SU-DHL-6 (cell line): Measurements from ENCODE around the gene MRPL33.
"Not testable (repeated sequence)": the region's sequence is repeated elsewhere in the genome, so short reads cannot be mapped to it uniquely, and the experiment has no call there.

Experiments used
- EZH2phosphoT487 ChIP-seq: fragments of 200-600 bp; sonication (generic), shearing (Covaris generic); conservative IDR thresholded peaks from 2 replicates; pipeline ENCODE4 v1.6.1; 2018; ENCODE audit warnings: mild to moderate bottlenecking, antibody characterized with exemption, low read length, moderate library complexity, mixed read lengths
- TF ChIP-seq, protein P1 (sequence below): fragments of 200-600 bp; sonication (generic); IDR thresholded peaks from one replicate; pipeline ENCODE4 v1.5.1; 2017; ENCODE audit warnings: antibody characterized with exemption, mild to moderate bottlenecking, low read length, moderate library complexity; ENCODE audit not compliant: insufficient read depth, poor library complexity, severe bottlenecking

DNA sequence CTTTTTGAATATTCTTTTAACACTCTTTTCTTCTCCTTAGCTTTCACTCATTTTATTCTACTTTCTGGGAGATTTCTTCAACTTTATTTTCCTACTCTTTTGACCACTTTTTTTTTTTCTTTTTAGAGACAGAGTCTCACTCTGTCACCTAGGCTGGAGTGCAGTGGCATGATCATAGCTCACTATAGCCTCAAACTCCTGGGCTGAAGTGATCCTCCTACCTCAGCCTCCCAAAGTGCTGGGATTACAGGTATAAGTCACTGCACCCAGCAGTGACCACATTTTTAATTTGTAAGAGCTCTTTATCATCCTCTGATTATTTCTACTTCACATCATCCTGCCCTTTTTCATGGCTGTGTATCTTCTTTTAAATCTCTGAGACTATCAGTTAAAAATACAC, 26.0 kb upstream of the MRPL33 start:
- TF ChIP-seq, protein P1, sequence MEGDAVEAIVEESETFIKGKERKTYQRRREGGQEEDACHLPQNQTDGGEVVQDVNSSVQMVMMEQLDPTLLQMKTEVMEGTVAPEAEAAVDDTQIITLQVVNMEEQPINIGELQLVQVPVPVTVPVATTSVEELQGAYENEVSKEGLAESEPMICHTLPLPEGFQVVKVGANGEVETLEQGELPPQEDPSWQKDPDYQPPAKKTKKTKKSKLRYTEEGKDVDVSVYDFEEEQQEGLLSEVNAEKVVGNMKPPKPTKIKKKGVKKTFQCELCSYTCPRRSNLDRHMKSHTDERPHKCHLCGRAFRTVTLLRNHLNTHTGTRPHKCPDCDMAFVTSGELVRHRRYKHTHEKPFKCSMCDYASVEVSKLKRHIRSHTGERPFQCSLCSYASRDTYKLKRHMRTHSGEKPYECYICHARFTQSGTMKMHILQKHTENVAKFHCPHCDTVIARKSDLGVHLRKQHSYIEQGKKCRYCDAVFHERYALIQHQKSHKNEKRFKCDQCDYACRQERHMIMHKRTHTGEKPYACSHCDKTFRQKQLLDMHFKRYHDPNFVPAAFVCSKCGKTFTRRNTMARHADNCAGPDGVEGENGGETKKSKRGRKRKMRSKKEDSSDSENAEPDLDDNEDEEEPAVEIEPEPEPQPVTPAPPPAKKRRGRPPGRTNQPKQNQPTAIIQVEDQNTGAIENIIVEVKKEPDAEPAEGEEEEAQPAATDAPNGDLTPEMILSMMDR, result not testable (repeated sequence)
- TF ChIP-seq EZH2phosphoT487, result not testable (repeated sequence)
